Naive thymus-derived CD8-positive, alpha-beta T cell (primary cell): ENCODE results near the gene SLC13A2. TPM values are rescaled to one million over a fixed set of nuclear protein-coding genes. Genes with fewer than 3 reads are reported as not detected.
A peak's percentile ranks its signal among the peaks of the same experiment; 100 is the strongest.
"Not testable (repeated sequence)": the region's sequence is repeated elsewhere in the genome, so short reads cannot be mapped to it uniquely, and the experiment has no call there.

Source experiments
- ATAC-seq, 2 donors: fragments of 150-1000 bp; cut with Tn5 transposase in 1 of 2; sonication (Bioruptor Pico), chemical (Tn5 transposase) in 1 of 2; 1 replicate in 1 of 2; 2 replicates in 1 of 2; pipeline ENCODE4 v1.10.0; 2021; ENCODE audit warnings: mild to moderate bottlenecking in 2 of 2, moderate library complexity in 2 of 2
- POLR2A ChIA-PET: fragments of 350-600 bp; sonication (Branson Sonifier 250); formaldehyde crosslinking; loops from one replicate; lab custom pipeline; 2021; ENCODE audit warnings: antibody characterized with exemption; lab: Charles Lee
- DNase-seq, 10 donors: peaks; one replicate each; pipeline versions ENCODE4 v3.0.0 to v3.0.0-alpha.2; 2020 to 2022
- H3K27ac Mint-ChIP-seq, 10 donors: one replicate each; pipeline ENCODE4 v1.8.0; 2020 to 2022; ENCODE audit warnings: mild to moderate bottlenecking in 10 of 10, mixed read lengths in 10 of 10, moderate library complexity in 4 of 10, inconsistent platforms in 1 of 10
- H3K27me3 Mint-ChIP-seq, 5 donors: one replicate each; pipeline ENCODE4 v1.8.0; 2021 to 2022; ENCODE audit warnings: mixed read lengths in 5 of 5
- H3K36me3 Mint-ChIP-seq, 3 donors: one replicate each; pipeline ENCODE4 v1.8.0; 2020 to 2022; ENCODE audit warnings: mixed read lengths in 3 of 3, mild to moderate bottlenecking in 2 of 3, inconsistent platforms in 1 of 3
- H3K4me1 Mint-ChIP-seq, 4 donors: one replicate each; pipeline ENCODE4 v1.8.0; 2021 to 2022; ENCODE audit warnings: mixed read lengths in 4 of 4
- H3K4me3 Mint-ChIP-seq, 10 donors: one replicate each; pipeline ENCODE4 v1.8.0; 2020 to 2022; ENCODE audit warnings: mild to moderate bottlenecking in 10 of 10, mixed read lengths in 10 of 10, moderate library complexity in 6 of 10, inconsistent platforms in 1 of 10
- H3K9me3 Mint-ChIP-seq, 9 donors: one replicate each; pipeline ENCODE4 v1.8.0; 2020 to 2022; ENCODE audit warnings: mixed read lengths in 9 of 9, mild to moderate bottlenecking in 3 of 9, inconsistent platforms in 1 of 9, moderate library complexity in 1 of 9
- polyA plus RNA-seq, 3 donors: library from polyadenylated mRNA; unstranded; fragments of 300-500 nt; fragmentation: Illumina TruSeq; gene quantifications; one replicate each; pipeline ENCODE4 v1.2.3, GENCODE V29; 2021
- total RNA-seq, 8 experiments: library from RNA in 2 of 8; stranded (reverse) in 2 of 8; gene quantifications; one replicate each; pipeline ENCODE4 v1.2.3 and lab custom pipeline; 2021 to 2026

SLC13A2 gene
- total and polyA plus RNA-seq, 5 experiments from 2014 or later = not detected

GRCh38 chr17:28458881-28459280 is 14.6 kb upstream of the SLC13A2 start:
- H3K4me3 Mint-ChIP-seq, H3K4me1 Mint-ChIP-seq, H3K27ac Mint-ChIP-seq, DNase-seq, H3K9me3 Mint-ChIP-seq, POLR2A ChIA-PET, H3K36me3 Mint-ChIP-seq, ATAC-seq: not testable (repeated sequence)
- H3K27me3 Mint-ChIP-seq = peaks cover 3 to 16% (median 11%) of the 10 kb centered on the region in 5 donors

GRCh38 chr17:28460901-28461300 is 12.5 kb upstream of the SLC13A2 start:
- Mint-ChIP-seq H3K27ac (no peak overlapping the region), H3K4me3 (no peak overlapping the region), H3K36me3 (no peaks in the 10 kb centered on the region), H3K27me3 (peaks cover 6 to 27% (median 18%) of the 10 kb centered on the region in 5 donors), H3K4me1 (no peaks in the 10 kb centered on the region), H3K9me3 (peaks cover 0 to 6% (median 0%) of the 10 kb centered on the region in 9 donors)
- ATAC-seq (no peak), DNase-seq (no peak)
- POLR2A ChIA-PET = no interaction called here

GRCh38 chr17:28466001-28466400 is 7.4 kb upstream of the SLC13A2 start:
- POLR2A ChIA-PET = no interaction called here
- peaks cover 6 to 32% (median 22%) of the 10 kb centered on the region in 5 donors for H3K27me3 Mint-ChIP-seq
- ATAC-seq = no peak
- H3K4me3 Mint-ChIP-seq = no peak overlapping the region
- DNase-seq = no peak
- no peak overlapping the region for H3K27ac Mint-ChIP-seq
- no peaks in the 10 kb centered on the region for H3K36me3 Mint-ChIP-seq
- no peaks in the 10 kb centered on the region for H3K4me1 Mint-ChIP-seq
- no peaks in the 10 kb centered on the region for H3K9me3 Mint-ChIP-seq

GRCh38 chr17:28466521-28467048 is 6.9 kb upstream of the SLC13A2 start:
- no peak for DNase-seq
- POLR2A ChIA-PET = no interaction called here
- ATAC-seq = no peak
- no peak overlapping the region for H3K27ac Mint-ChIP-seq
- peaks cover 6 to 32% (median 22%) of the 10 kb centered on the region in 5 donors for H3K27me3 Mint-ChIP-seq
- no peak overlapping the region for H3K4me3 Mint-ChIP-seq
- H3K36me3 Mint-ChIP-seq = no peaks in the 10 kb centered on the region
- no peaks in the 10 kb centered on the region for H3K9me3 Mint-ChIP-seq
- no peaks in the 10 kb centered on the region for H3K4me1 Mint-ChIP-seq

GRCh38 chr17:28467456-28468025 is 5.9 kb upstream of the SLC13A2 start:
- Mint-ChIP-seq H3K9me3 (no peaks in the 10 kb centered on the region), H3K4me3 (no peak overlapping the region), H3K27me3 (peaks cover 6 to 31% (median 26%) of the 10 kb centered on the region in 5 donors), H3K4me1 (no peaks in the 10 kb centered on the region), H3K27ac (no peak overlapping the region), H3K36me3 (no peaks in the 10 kb centered on the region)
- DNase-seq = no peak
- no peak for ATAC-seq
- POLR2A ChIA-PET = no interaction called here

- H3K4me1 Mint-ChIP-seq, POLR2A ChIA-PET, H3K4me3 Mint-ChIP-seq, H3K36me3 Mint-ChIP-seq, ATAC-seq, H3K9me3 Mint-ChIP-seq, DNase-seq: not testable (repeated sequence)
- Mint-ChIP-seq H3K27ac (peak overlapping the region in 1 of 10 donors; percentile 40), H3K27me3 (peaks cover 4 to 26% (median 21%) of the 10 kb centered on the region in 5 donors)
These were observed 5.3 kb upstream of the SLC13A2 start for GRCh38 chr17:28468033-28468735.

GRCh38 chr17:28468781-28469180 is 4.7 kb upstream of the SLC13A2 start:
- DNase-seq (no peak), ATAC-seq (no peak)
- no peak overlapping the region for H3K27ac Mint-ChIP-seq
- no peak overlapping the region for H3K4me3 Mint-ChIP-seq
- no peaks in the 10 kb centered on the region for H3K36me3 Mint-ChIP-seq
- peaks cover 3 to 21% (median 16%) of the 10 kb centered on the region in 5 donors for H3K27me3 Mint-ChIP-seq
- POLR2A ChIA-PET = no interaction called here
- H3K9me3 Mint-ChIP-seq = no peaks in the 10 kb centered on the region
- H3K4me1 Mint-ChIP-seq = no peaks in the 10 kb centered on the region

GRCh38 chr17:28469376-28469775 is 4.1 kb upstream of the SLC13A2 start:
- Mint-ChIP-seq H3K36me3 (no peaks in the 10 kb centered on the region), H3K9me3 (no peaks in the 10 kb centered on the region), H3K4me3 (no peak overlapping the region), H3K27ac (no peak overlapping the region), H3K4me1 (no peaks in the 10 kb centered on the region), H3K27me3 (peaks cover 0 to 17% (median 15%) of the 10 kb centered on the region in 5 donors)
- no peak for DNase-seq
- no peak for ATAC-seq
- POLR2A ChIA-PET = no interaction called here

GRCh38 chr17:28470266-28470913 is 3.1 kb upstream of the SLC13A2 start:
- no peak overlapping the region for H3K4me3 Mint-ChIP-seq
- peak overlapping the region in 1 of 10 donors; percentile 9 for H3K27ac Mint-ChIP-seq
- H3K9me3 Mint-ChIP-seq = no peaks in the 10 kb centered on the region
- H3K4me1 Mint-ChIP-seq = peaks cover 2 to 4% (median 3%) of the 10 kb centered on the region in 4 donors
- DNase-seq (no peak), ATAC-seq (no peak)
- no peaks in the 10 kb centered on the region for H3K36me3 Mint-ChIP-seq
- POLR2A ChIA-PET = no interaction called here
- peaks cover 0 to 13% (median 10%) of the 10 kb centered on the region in 5 donors for H3K27me3 Mint-ChIP-seq

- ATAC-seq (no peak), DNase-seq (no peak)
- no peaks in the 10 kb centered on the region for H3K9me3 Mint-ChIP-seq
- H3K36me3 Mint-ChIP-seq = no peaks in the 10 kb centered on the region
- H3K4me1 Mint-ChIP-seq = peaks cover 6 to 9% (median 7%) of the 10 kb centered on the region in 4 donors
- H3K4me3 Mint-ChIP-seq = no peak overlapping the region
- peak overlapping the region in 1 of 10 donors; percentile 9 for H3K27ac Mint-ChIP-seq
- POLR2A ChIA-PET = no interaction called here
- peaks cover 0 to 8% (median 5%) of the 10 kb centered on the region in 5 donors for H3K27me3 Mint-ChIP-seq
These were observed 2.5 kb upstream of the SLC13A2 start for GRCh38 chr17:28470914-28471366.

GRCh38 chr17:28471531-28472342 is 1.7 kb upstream of the SLC13A2 start:
- H3K27ac Mint-ChIP-seq = peak overlapping the region in 1 of 10 donors; percentile 29
- H3K4me3 Mint-ChIP-seq = no peak overlapping the region
- POLR2A ChIA-PET = no interaction called here
- H3K9me3 Mint-ChIP-seq = no peaks in the 10 kb centered on the region
- peaks cover 6 to 17% (median 7%) of the 10 kb centered on the region in 4 donors for H3K4me1 Mint-ChIP-seq
- DNase-seq (no peak), ATAC-seq (no peak)
- H3K36me3 Mint-ChIP-seq = no peaks in the 10 kb centered on the region
- H3K27me3 Mint-ChIP-seq = peaks cover 0 to 10% (median 0%) of the 10 kb centered on the region in 5 donors

GRCh38 chr17:28472871-28473497 is 460 bp upstream of the SLC13A2 start:
- ATAC-seq (no peak), DNase-seq (no peak)
- Mint-ChIP-seq H3K27ac (peak overlapping the region in 3 of 10 donors; percentile 14 to 25 (median 16)), H3K36me3 (no peaks in the 10 kb centered on the region), H3K4me3 (no peak overlapping the region), H3K9me3 (no peaks in the 10 kb centered on the region), H3K27me3 (peaks cover 0 to 7% (median 0%) of the 10 kb centered on the region in 5 donors), H3K4me1 (peaks cover 6 to 17% (median 7%) of the 10 kb centered on the region in 4 donors)
- POLR2A ChIA-PET = no interaction called here
